Lower leg skin (tissue), 3 donors: Measurements from ENCODE around the gene ERAP2.

Experiments used
- POLR2A ChIP-seq, 2 donors: fragments of 450-650 bp; IDR thresholded peaks; one replicate each; pipeline ENCODE4 v1.6.1; 2016 to 2017; ENCODE audit warnings: antibody characterized with exemption in 2 of 2, mild to moderate bottlenecking in 1 of 2, moderate library complexity in 1 of 2
- TF ChIP-seq, protein P1 (sequence below), 3 donors: fragments of 450-650 bp; IDR thresholded peaks; one replicate each; pipeline ENCODE4 v1.5.1; 2016; ENCODE audit warnings: antibody characterized with exemption in 3 of 3, mild to moderate bottlenecking in 3 of 3, moderate library complexity in 2 of 3

DNA sequence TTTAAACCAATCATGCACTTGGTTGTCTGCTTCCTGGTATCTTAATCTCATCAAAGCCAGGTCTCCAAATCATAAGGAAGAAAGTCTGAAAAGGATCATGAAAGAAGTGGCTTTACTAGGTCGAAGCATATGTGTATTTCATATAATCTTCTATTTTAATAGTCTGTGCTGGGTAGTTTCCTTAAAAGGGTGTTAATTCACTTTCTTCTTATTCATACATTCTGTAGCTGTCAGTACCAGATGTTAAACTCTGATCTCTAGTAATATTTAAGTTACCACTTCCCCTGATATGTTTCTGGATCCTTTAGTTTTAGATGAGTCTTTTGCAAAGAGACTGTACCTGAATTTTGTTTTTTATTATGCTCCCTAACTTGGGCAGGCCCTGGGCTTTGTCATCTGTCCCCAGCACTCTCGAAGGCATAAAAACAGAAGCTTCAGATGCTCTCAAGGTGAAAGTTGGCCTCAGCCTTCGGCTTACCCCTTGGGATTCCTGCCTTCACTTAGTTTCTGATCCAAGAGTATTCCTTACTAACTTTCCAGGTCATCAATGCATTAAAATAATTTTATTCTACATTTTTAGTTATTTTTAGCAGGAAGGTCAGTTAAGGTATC lies 44.5 kb downstream of the ERAP2 start:
- TF ChIP-seq, protein P1, sequence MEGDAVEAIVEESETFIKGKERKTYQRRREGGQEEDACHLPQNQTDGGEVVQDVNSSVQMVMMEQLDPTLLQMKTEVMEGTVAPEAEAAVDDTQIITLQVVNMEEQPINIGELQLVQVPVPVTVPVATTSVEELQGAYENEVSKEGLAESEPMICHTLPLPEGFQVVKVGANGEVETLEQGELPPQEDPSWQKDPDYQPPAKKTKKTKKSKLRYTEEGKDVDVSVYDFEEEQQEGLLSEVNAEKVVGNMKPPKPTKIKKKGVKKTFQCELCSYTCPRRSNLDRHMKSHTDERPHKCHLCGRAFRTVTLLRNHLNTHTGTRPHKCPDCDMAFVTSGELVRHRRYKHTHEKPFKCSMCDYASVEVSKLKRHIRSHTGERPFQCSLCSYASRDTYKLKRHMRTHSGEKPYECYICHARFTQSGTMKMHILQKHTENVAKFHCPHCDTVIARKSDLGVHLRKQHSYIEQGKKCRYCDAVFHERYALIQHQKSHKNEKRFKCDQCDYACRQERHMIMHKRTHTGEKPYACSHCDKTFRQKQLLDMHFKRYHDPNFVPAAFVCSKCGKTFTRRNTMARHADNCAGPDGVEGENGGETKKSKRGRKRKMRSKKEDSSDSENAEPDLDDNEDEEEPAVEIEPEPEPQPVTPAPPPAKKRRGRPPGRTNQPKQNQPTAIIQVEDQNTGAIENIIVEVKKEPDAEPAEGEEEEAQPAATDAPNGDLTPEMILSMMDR (IDR thresholded peaks at IDR 0.05), result no peak
- no peak for TF ChIP-seq POLR2A (IDR thresholded peaks at IDR 0.05)
